Activated CD8-positive, alpha-beta memory T cell treated with anti-CD3 and anti-CD28 coated beads, Interleukin-2, amount 50 U/mL, for 24 hours (primary cell): ENCODE data around the gene BHLHE23.
"Not testable (repeated sequence)": the region's sequence is repeated elsewhere in the genome, so short reads cannot be mapped to it uniquely, and the experiment has no call there.

ENCODE experiments used
- DNase-seq: peaks from one replicate; pipeline ENCODE4 v3.0.0-alpha.2; 2020; ENCODE audit errors: extremely low read depth

BHLHE23 gene

DNA sequence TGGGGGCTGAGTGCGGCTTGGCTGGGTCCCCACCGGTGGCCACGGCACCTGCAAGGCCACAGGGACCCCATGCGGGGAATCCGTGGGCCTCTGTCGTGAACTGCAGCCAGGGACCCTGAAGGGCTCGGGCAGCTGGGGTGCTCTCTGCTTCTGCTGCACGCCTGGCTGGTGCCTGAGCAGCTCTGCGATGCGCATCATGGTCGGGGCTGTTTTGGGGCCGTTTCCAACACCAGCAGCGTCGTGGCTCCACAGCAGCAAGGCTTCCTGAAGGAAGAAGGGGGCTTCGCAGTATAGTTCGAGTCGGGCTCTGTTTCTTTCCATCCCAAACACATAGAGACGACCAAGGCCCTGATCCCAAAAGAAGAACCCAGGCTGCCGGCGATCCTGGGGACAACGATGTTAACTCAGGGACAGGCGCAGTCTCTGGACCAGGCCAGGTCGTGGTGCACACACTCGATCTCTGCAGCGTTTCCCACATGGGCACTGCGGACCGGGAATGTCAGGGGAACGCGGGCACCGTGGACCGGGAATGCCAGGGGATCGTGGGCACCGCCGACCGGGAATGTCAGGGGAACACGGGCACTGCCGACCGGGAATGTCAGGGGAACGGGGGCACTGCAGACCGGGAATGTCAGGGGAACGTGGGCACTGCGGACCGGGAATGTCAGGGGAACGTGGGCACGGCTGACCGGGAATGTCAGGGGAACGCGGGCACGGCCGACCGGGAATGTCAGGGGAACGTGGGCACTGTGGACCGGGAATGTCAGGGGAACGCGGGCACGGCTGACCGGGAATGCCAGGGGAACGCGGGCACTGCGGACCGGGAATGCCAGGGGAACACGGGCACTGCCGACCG, 36.8 kb upstream of the BHLHE23 start:
- DNase-seq = no peak

DNA sequence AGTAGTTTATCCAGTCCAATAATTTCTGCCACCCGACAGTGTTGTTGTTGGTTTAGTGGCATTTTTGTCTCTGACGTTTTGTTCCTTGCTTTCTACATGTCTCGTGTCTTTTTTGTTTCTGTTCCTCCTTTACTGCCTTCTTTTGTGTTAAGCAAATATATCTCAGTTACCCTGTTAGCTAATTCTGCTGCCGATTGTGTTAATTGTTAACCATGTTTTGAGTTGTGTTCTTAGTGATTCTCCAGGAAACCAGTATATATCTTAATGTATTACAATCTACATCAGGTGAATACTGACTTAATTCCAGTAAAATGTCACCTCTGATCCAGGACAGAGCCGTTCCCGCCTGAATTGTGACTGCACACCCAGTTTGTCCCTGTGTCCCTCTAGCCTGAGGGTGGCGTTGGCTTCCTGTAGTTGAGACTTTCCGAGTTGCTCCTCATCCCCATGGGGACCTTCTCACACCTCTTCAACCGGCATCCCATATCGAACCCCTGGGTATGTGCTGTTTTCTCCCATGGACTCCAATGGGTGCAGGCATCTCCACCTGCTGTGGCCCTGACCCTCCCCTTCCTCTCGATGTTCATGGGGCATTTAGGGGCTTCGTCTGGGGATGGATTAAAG, 35.8 kb upstream of the BHLHE23 start:
- DNase-seq = no peak

- no peak for DNase-seq
Observed at GRCh38 chr20:63041776-63042175, 35.0 kb upstream of the BHLHE23 start.

DNA sequence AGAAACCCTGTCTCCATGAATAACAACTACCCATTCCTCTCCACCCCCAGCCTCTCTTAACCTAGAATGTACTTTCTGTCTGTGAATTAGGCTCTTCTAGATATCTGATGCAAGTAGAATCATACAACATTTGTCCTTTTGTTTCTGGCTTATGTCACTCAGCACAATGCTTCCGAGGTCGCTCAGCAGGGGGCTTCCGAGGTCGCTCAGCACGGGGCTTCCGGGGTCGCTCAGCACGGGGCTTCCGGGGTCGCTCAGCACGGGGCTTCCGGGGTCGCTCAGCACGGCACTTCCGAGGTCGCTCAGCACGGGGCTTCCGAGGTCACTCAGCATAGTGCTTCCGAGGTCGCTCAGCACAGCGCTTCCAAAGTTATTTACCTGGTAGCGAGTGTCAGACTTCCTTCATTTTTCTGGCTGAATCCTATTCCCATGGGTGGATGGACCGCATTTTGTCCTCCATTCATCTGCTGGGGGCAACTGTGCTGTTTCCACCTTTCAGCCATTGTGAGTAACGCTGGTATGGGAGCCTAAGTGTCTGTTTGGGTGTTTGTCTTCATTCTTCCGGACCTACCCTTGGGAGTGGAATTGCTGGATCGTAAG, 31.0 kb upstream of the BHLHE23 start:
- DNase-seq = no peak

DNA sequence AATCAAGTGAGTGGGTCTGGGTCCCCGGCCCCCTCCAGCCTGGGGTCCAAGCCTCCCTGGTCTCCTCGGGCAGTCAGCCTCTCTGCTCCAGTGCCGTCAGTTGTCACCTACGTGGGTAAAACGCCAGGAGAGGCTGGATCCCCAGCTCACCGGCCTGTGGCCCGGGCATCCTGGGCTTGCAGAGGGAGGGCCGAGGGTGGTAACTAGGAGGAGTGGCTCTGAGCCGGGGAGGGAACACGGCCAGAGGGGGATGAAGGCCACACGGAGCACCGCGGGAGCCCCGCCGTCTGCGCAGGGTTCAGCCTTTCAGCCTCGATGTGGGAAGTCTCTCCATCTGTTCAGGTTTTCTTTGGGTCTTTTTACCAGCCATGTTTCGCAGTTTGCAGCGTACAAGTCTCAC, 29.5 kb upstream of the BHLHE23 start:
- DNase-seq = no peak

GRCh38 chr20:63035603-63036185, 28.9 kb upstream of the BHLHE23 start:
- DNase-seq = no peak

DNA sequence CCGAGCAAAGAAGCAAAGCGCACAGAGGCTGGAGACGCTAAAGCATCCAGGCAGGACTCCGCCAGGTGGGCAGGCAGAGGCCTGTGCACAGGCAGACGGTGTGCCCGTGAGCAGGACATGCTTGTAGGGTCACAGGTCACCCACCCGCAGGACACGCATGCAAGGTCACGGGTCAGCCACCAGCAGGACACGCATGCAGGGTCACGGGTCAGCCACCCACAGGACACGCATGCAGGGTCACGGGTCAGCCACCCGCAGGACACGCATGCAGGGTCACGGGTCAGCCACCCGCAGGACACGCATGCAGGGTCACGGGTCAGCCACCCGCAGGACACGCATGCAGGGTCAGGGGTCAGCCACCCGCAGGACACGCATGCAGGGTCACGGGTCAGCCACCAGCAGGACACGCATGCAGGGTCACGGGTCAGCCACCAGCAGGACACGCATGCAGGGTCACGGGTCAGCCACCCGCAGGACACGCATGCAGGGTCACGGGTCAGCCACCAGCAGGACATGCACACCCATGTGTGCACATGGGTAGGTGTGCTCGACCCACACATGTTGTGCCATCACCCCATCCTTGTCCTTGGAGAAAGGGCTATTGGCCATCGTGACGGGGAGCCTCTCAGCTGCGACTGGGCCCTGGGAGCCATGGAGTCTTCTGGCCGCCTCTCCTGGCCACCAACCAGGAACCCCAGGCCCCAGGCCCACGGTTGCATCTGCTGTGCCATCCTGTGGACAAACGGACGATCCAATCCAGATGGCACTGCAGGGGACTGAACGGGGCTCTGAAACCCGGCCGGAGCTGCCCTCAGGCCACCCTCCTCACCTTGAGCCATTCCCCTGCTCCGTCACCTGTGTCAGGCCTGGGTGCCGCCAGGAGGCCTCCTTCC, 28.2 kb upstream of the BHLHE23 start:
- not testable (repeated sequence) for DNase-seq

GRCh38 chr20:63033794-63034709, 27.3 kb upstream of the BHLHE23 start:
- DNase-seq = no peak

- no peak for DNase-seq
Observed at GRCh38 chr20:63032861-63033793, 26.4 kb upstream of the BHLHE23 start.

DNA sequence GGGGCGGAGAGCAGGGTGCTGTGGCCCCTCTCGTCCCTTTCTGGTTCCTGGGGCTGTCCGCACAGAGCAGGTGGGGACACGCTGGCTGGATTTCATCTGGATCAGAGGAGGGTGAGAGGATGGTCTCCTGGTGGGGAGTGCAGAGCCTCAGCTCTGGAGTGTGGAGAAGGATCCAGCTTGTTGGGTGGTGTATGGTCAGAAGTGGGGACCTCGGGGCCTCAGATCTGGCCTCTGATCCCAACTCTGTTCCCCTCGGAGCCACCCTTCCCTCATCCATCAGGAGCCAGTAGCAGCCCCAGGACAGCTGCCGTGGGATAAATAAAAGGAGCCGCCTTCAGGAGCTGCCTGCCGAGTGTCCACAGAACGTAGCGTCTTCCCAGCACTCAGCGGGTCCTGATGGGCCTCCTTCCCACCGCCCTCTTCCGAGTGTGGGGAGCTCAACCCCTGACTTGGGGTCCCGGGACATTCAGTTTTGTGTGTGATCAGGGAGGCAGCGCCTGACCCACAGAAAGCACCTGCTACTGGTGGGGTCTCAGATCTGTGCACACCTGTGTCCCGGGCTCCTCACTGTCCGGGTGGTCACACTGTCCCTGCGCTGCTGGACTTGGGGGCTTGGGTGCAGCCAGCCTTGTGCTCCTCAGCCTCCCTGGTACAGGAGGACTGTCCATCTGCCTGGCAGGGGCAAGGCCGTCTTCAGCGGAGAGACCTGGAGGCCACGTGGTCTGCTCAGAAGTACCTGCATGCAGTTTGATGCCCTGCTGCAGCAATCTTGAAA, 25.4 kb upstream of the BHLHE23 start:
- DNase-seq = no peak

GRCh38 chr20:63031251-63032014, 24.7 kb upstream of the BHLHE23 start:
- no peak for DNase-seq

DNA sequence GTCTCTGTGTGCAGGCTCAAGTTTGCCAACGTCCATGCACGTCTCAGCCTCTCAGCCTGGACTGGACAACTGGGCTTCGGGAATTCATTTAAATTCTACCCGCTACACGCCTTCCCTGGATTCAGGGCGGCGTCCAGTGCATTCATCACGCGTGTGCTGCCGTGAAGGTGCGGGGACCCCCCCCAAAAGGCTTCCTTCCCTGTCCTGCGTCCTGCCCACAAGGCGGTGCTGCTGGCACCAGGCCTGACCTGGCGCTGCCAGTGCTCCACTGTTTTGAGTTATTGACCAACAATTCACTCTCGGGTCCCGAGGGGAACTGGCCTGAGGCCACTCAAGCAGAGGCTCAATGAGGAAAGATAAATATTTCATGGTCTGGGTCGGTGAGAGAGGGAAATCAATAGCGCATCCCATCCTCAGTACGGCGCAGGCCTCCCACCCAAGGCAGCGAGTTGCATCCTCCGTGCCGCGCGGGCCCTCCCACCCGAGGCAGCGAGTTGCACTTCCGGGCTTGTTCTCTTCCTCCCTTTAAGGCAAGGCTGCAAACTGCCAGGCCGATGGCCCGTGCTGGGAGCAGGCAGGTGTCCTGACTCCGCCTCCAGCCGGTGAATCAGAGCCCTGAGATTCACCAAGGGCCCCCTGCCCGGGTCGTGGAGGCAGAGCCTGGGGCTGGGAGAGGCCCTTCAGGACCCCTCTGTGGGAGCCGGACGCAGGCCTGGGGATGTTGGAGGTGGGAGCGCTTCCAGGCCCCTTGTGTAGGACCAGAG, 22.8 kb upstream of the BHLHE23 start:
- DNase-seq = no peak

- DNase-seq = no peak
Observed at GRCh38 chr20:63028461-63028921, 21.7 kb upstream of the BHLHE23 start.

- DNase-seq = no peak
Observed at GRCh38 chr20:63027922-63028389, 21.2 kb upstream of the BHLHE23 start.

GRCh38 chr20:63027221-63027921, 20.6 kb upstream of the BHLHE23 start:
- no peak for DNase-seq

GRCh38 chr20:63026582-63027165, 19.9 kb upstream of the BHLHE23 start:
- no peak for DNase-seq
